ENCODE data around the gene FEN1. TPM values are rescaled to one million over a fixed set of nuclear protein-coding genes. Genes with fewer than 3 reads are reported as not detected.

The FEN1 gene
- total RNA-seq, 1 experiment from 2014 or later = 21.5 TPM

DNA sequence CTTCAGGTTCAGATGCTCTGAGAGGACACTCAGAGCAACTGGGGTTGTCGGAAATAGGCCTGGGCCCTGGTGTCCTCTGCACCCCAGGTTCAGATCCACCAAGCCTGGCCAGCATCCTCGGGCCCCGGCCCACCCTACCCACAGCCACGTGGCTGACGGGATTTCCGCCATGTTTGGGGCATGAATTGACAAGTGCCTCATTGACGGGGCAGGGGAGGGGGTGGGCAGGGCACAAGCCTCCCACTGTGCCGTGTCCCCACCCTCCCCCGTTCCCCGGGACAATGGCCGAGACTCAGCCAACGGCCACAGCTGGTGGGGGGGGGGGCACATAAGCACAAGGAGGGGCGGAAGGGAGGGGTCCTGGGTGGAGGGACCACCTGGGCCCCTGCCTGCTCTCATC, 31.8 kb upstream of the FEN1 start:
- DNase-seq (ENCODE audit: unreplicated experiment) = no peak
- Mint-ChIP-seq H3K4me1 (ENCODE audit: insufficient read depth, unreplicated experiment) (peaks cover 12% of the 10 kb centered on the region), H3K27me3 (ENCODE audit: insufficient read depth, unreplicated experiment) (peaks cover 10% of the 10 kb centered on the region), H3K4me3 (ENCODE audit: unreplicated experiment) (no peak overlapping the region), H3K27ac (ENCODE audit: low read depth, unreplicated experiment) (no peak overlapping the region), H3K36me3 (ENCODE audit: insufficient read depth, unreplicated experiment) (no peaks in the 10 kb centered on the region), H3K9me3 (ENCODE audit: unreplicated experiment) (no peaks in the 10 kb centered on the region)
- intact Hi-C loops (cut with micrococcal nuclease) = no loop called here
- BruUV-seq (replicated peaks) = no TSS peak
- CTCF ChIA-PET = interaction anchor here (0.6 to 0.8 kb wide), 2 partner anchors 14 to 59 kb away, joined by 3 read pairs; no protein-coding TSS in a partner anchor
- no peak for TF ChIP-seq CTCF (IDR thresholded peaks at IDR 0.05; ENCODE audit: unreplicated experiment)
- POLR2A ChIA-PET = no interaction called here

- ChIA-PET POLR2A (no interaction called here), CTCF (interaction anchor here (0.5 to 0.8 kb wide), 3 partner anchors 14 to 347 kb away, joined by 3 to 5 read pairs (median 3); no protein-coding TSS in a partner anchor)
- Mint-ChIP-seq H3K4me1 (ENCODE audit: insufficient read depth, unreplicated experiment) (peaks cover 6% of the 10 kb centered on the region), H3K4me3 (ENCODE audit: unreplicated experiment) (no peak overlapping the region), H3K27ac (ENCODE audit: low read depth, unreplicated experiment) (no peak overlapping the region), H3K9me3 (ENCODE audit: unreplicated experiment) (no peaks in the 10 kb centered on the region), H3K27me3 (ENCODE audit: insufficient read depth, unreplicated experiment) (peaks cover 10% of the 10 kb centered on the region), H3K36me3 (ENCODE audit: insufficient read depth, unreplicated experiment) (no peaks in the 10 kb centered on the region)
- no TSS peak for BruUV-seq (replicated peaks)
- no peak for TF ChIP-seq CTCF (IDR thresholded peaks at IDR 0.05; ENCODE audit: unreplicated experiment)
- no peak for DNase-seq (ENCODE audit: unreplicated experiment)
- intact Hi-C loops (cut with micrococcal nuclease) = no loop called here
Measured at GRCh38 chr11:61761440-61762222, 31.1 kb upstream of the FEN1 start.

DNA sequence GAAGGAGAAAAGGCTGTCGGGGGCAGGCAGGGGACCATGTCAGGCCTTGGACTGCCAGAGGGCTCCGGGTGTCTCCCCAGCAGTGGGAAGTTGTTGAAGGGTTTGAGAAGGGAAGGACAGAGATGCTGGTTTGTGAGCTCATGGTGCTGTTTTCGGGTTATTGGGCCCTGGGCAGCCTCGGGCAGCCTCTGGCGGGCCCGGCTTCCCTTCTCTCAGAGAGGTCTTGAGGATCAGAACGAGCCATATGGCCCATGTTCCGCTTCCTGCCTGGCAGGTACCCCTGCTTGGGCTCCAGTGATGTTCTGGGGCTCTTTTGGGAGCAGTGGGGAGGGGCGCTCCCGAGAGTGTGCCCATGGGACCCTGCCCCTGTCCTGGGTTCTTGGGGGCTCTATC, 30.5 kb upstream of the FEN1 start:
- no peak for DNase-seq (ENCODE audit: unreplicated experiment)
- POLR2A ChIA-PET = no interaction called here
- no peaks in the 10 kb centered on the region for H3K9me3 Mint-ChIP-seq (ENCODE audit: unreplicated experiment)
- CTCF ChIA-PET = interaction anchor here (0.5 kb wide), 1 partner anchor 346 kb away, joined by 5 read pairs; no protein-coding TSS in a partner anchor
- peaks cover 5% of the 10 kb centered on the region for H3K4me1 Mint-ChIP-seq (ENCODE audit: insufficient read depth, unreplicated experiment)
- H3K27ac Mint-ChIP-seq (ENCODE audit: low read depth, unreplicated experiment) = no peak overlapping the region
- no peaks in the 10 kb centered on the region for H3K36me3 Mint-ChIP-seq (ENCODE audit: insufficient read depth, unreplicated experiment)
- peaks cover 10% of the 10 kb centered on the region for H3K27me3 Mint-ChIP-seq (ENCODE audit: insufficient read depth, unreplicated experiment)
- TF ChIP-seq CTCF (IDR thresholded peaks at IDR 0.05; ENCODE audit: unreplicated experiment) = no peak
- BruUV-seq (replicated peaks) = no TSS peak
- H3K4me3 Mint-ChIP-seq (ENCODE audit: unreplicated experiment) = no peak overlapping the region
- intact Hi-C loops (cut with micrococcal nuclease) = no loop called here

DNA sequence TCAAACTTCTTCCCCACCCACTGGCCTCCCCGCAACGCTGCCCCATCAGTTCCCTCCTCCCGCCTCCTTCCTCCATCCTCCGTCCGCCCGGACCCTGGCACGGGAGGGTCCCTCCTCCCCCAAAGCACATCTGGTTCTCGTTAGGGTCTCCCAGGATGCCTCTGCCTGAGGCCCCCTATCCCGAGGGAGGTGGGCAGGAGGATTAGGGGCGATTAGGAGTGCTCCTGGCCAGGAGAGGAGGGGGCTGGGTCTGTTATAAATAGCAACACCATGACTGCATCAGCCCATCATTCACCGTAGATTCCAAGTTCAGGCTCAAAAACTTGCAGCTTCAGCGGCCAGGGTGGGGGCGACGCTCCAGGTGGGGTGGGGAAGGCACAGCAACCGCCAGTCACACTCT, 29.9 kb upstream of the FEN1 start:
- ChIA-PET POLR2A (no interaction called here), CTCF (no interaction called here)
- BruUV-seq (replicated peaks) = no TSS peak
- Mint-ChIP-seq H3K4me1 (ENCODE audit: insufficient read depth, unreplicated experiment) (peaks cover 5% of the 10 kb centered on the region), H3K27me3 (ENCODE audit: insufficient read depth, unreplicated experiment) (peaks cover 10% of the 10 kb centered on the region), H3K36me3 (ENCODE audit: insufficient read depth, unreplicated experiment) (no peaks in the 10 kb centered on the region), H3K27ac (ENCODE audit: low read depth, unreplicated experiment) (no peak overlapping the region), H3K9me3 (ENCODE audit: unreplicated experiment) (no peaks in the 10 kb centered on the region), H3K4me3 (ENCODE audit: unreplicated experiment) (no peak overlapping the region)
- DNase-seq (ENCODE audit: unreplicated experiment) = no peak
- TF ChIP-seq CTCF (IDR thresholded peaks at IDR 0.05; ENCODE audit: unreplicated experiment) = no peak
- intact Hi-C loops (cut with micrococcal nuclease) = no loop called here

Measured in MCF 10A (cell line).